H1 (cell line): ENCODE data around the gene MRPS6. TPM values are rescaled to one million over a fixed set of nuclear protein-coding genes. Genes with fewer than 3 reads are reported as not detected.

ENCODE experiments used
- CTCF ChIA-PET: fragments of 300-600 bp; sonication (Branson Sonifier 250); formaldehyde crosslinking; loops from one replicate; lab custom pipeline; 2021; ENCODE audit not compliant: partially characterized antibody; lab: Charles Lee
- POLR2A ChIA-PET: fragments of 300-600 bp; sonication (Branson Sonifier 250); formaldehyde crosslinking; loops from one replicate; lab custom pipeline; 2021; ENCODE audit warnings: inconsistent platforms; ENCODE audit not compliant: partially characterized antibody; lab: Charles Lee
- DNase-seq, 2 experiments: peaks; one replicate each; pipeline versions ENCODE4 v3.0.0 to v3.0.0-alpha.2; 2010 to 2022; ENCODE audit warnings: low spot score in 2 of 2, low read depth in 1 of 2, mixed read lengths in 1 of 2
- FAIRE-seq: peaks from 2 replicates; lab custom pipeline; 2011; peaks lifted over from hg19 to GRCh38; lab: Jason Lieb, UNC
- H2AFZ ChIP-seq: 2 replicates; pipeline ENCODE4 v1.8.1; 2012; ENCODE audit warnings: low read length, inconsistent platforms
- H2AK5ac ChIP-seq: 2 replicates; pipeline ENCODE4 v1.6.1; 2013; ENCODE audit warnings: low read depth, low read length
- H2BK120ac ChIP-seq: replicated peaks from 2 replicates; pipeline ENCODE3; 2013; ENCODE audit warnings: low read depth, low read length, inconsistent platforms
- H2BK12ac ChIP-seq: 2 replicates; pipeline ENCODE4 v1.6.1; 2013; ENCODE audit warnings: low read depth, low read length
- H2BK15ac ChIP-seq: 2 replicates; pipeline ENCODE4 v1.6.1; 2013; ENCODE audit warnings: low read length
- H2BK20ac ChIP-seq: 2 replicates; pipeline ENCODE4 v1.6.1; 2013; ENCODE audit warnings: low read length
- H2BK5ac ChIP-seq: 2 replicates; pipeline ENCODE4 v1.6.1; 2013; ENCODE audit warnings: low read depth, low read length
- H3K14ac ChIP-seq: 2 replicates; pipeline ENCODE4 v1.6.1; 2013; ENCODE audit warnings: inconsistent platforms; ENCODE audit not compliant: insufficient read length
- H3K18ac ChIP-seq: 2 replicates; pipeline ENCODE4 v1.6.1; 2013; ENCODE audit warnings: low read length; ENCODE audit errors: extremely low read depth
- H3K23ac ChIP-seq: 2 replicates; pipeline ENCODE4 v1.6.1; 2013; ENCODE audit warnings: inconsistent platforms; ENCODE audit not compliant: insufficient read length
- H3K23me2 ChIP-seq: 2 replicates; pipeline ENCODE4 v1.6.1; 2013; ENCODE audit warnings: low read depth, low read length
- H3K27ac ChIP-seq: 2 replicates; pipeline ENCODE4 v1.6.1; 2011; ENCODE audit warnings: low read depth, low read length, inconsistent platforms
- H3K27me3 ChIP-seq, 4 experiments: replicated peaks in 1 of 4; 1 replicate in 1 of 4; 2 replicates in 3 of 4; pipeline versions ENCODE4 v1.6.1 to v1.8.1; 2011 to 2013; ENCODE audit warnings: low read length in 3 of 4, mild to moderate bottlenecking in 3 of 4, inconsistent platforms in 2 of 4, mixed read lengths in 2 of 4, moderate library complexity in 1 of 4; ENCODE audit not compliant: control insufficient read depth in 3 of 4, insufficient read depth in 3 of 4; ENCODE audit errors: extremely low read depth in 1 of 4
- H3K36me3 ChIP-seq, 4 experiments: 2 replicates each; pipeline versions ENCODE4 v1.6.1 to v1.8.1; 2011 to 2013; ENCODE audit warnings: mild to moderate bottlenecking in 4 of 4, low read length in 3 of 4, moderate library complexity in 2 of 4, control low read depth in 1 of 4, inconsistent platforms in 1 of 4; ENCODE audit not compliant: insufficient read depth in 4 of 4, control insufficient read depth in 2 of 4
- H3K4ac ChIP-seq: replicated peaks from 2 replicates; pipeline ENCODE3; 2013; ENCODE audit warnings: low read length, low read depth, mixed read lengths, inconsistent platforms; ENCODE audit not compliant: insufficient read length
- H3K4me1 ChIP-seq, 4 experiments: replicated peaks in 1 of 4; 1 replicate in 1 of 4; 2 replicates in 3 of 4; pipeline versions ENCODE4 v1.6.1 to v1.8.1; 2011 to 2013; ENCODE audit warnings: low read length in 3 of 4, inconsistent platforms in 2 of 4, mixed read lengths in 1 of 4; ENCODE audit not compliant: insufficient read depth in 4 of 4, control insufficient read depth in 3 of 4
- H3K4me2 ChIP-seq, 2 experiments: 2 replicates each; pipeline versions ENCODE4 v1.6.1 to v1.8.1; 2011 to 2013; ENCODE audit warnings: low read depth in 2 of 2, low read length in 2 of 2, control low read depth in 1 of 2, inconsistent platforms in 1 of 2, mild to moderate bottlenecking in 1 of 2; ENCODE audit not compliant: insufficient read depth in 1 of 2
- H3K4me3 ChIP-seq, 4 experiments: fragments of 200-600, 300-600 bp in 1 of 4; sonication (generic), shearing (Covaris generic), sonication (Bioruptor Twin) in 1 of 4; 2 replicates each; pipeline versions ENCODE4 v1.5.1 to v1.8.1; 2011 to 2016; ENCODE audit warnings: low read length in 4 of 4, low read depth in 3 of 4, control low read depth in 2 of 4, inconsistent platforms in 2 of 4, mild to moderate bottlenecking in 2 of 4, mixed read lengths in 1 of 4, moderate library complexity in 1 of 4; ENCODE audit not compliant: insufficient read depth in 2 of 4; ENCODE audit errors: extremely low read depth in 1 of 4
- H3K56ac ChIP-seq: replicated peaks from 2 replicates; pipeline ENCODE3; 2013; ENCODE audit warnings: low read depth, mild to moderate bottlenecking, mixed read lengths, low read length, inconsistent platforms; ENCODE audit not compliant: insufficient read length
- H3K79me1 ChIP-seq: 2 replicates; pipeline ENCODE4 v1.6.1; 2013; ENCODE audit warnings: low read depth, low read length, control low read depth
- H3K79me2 ChIP-seq, 2 experiments: 2 replicates each; pipeline versions ENCODE4 v1.6.1 to v1.8.1; 2012 to 2013; ENCODE audit warnings: low read length in 2 of 2, mild to moderate bottlenecking in 2 of 2, inconsistent platforms in 1 of 2; ENCODE audit not compliant: insufficient read depth in 2 of 2, control insufficient read depth in 1 of 2
- H3K9ac ChIP-seq, 4 experiments: replicated peaks in 1 of 4; 1 replicate in 1 of 4; 2 replicates in 3 of 4; pipeline versions ENCODE4 v1.6.1 to v1.8.1; 2011 to 2013; ENCODE audit warnings: low read depth in 3 of 4, low read length in 3 of 4, control low read depth in 2 of 4, mild to moderate bottlenecking in 2 of 4, moderate library complexity in 2 of 4, inconsistent platforms in 1 of 4; ENCODE audit errors: extremely low read depth in 1 of 4
- H3K9me3 ChIP-seq, 2 experiments: 2 replicates each; pipeline versions ENCODE4 v1.6.1 to v1.8.1; 2012 to 2013; ENCODE audit warnings: mild to moderate bottlenecking in 2 of 2, moderate library complexity in 2 of 2, control low read depth in 1 of 2, inconsistent platforms in 1 of 2, low read depth in 1 of 2, low read length in 1 of 2, mixed read lengths in 1 of 2; ENCODE audit not compliant: insufficient read depth in 2 of 2
- H4K20me1 ChIP-seq, 2 experiments: replicated peaks in 1 of 2; 2 replicates each; pipeline versions ENCODE3 to v1.8.1; 2011 to 2013; ENCODE audit warnings: inconsistent platforms in 2 of 2, low read length in 2 of 2, mild to moderate bottlenecking in 1 of 2; ENCODE audit not compliant: insufficient read depth in 2 of 2, control insufficient read depth in 1 of 2
- H4K5ac ChIP-seq: 2 replicates; pipeline ENCODE4 v1.6.1; 2013; ENCODE audit warnings: low read length, low read depth, mixed read lengths, inconsistent platforms; ENCODE audit not compliant: insufficient read length
- H4K8ac ChIP-seq: 2 replicates; pipeline ENCODE4 v1.8.0; 2013; ENCODE audit warnings: mild to moderate bottlenecking, moderate library complexity, low read length, inconsistent platforms; ENCODE audit not compliant: insufficient read depth; ENCODE audit errors: extremely low read depth
- H4K91ac ChIP-seq: replicated peaks from 2 replicates; pipeline ENCODE3; 2013; ENCODE audit warnings: low read length, mixed read lengths, inconsistent platforms; ENCODE audit not compliant: insufficient read length
- CEBPB ChIP-seq: IDR thresholded peaks from 2 replicates; pipeline ENCODE4 v1.6.1; 2012; ENCODE audit warnings: low read depth, low read length
- KDM5A ChIP-seq: fragments of 200-600 bp; IDR thresholded peaks from 2 replicates; pipeline ENCODE4 v1.7.1; 2012; ENCODE audit warnings: mild to moderate bottlenecking, low read length, inconsistent platforms, mixed read lengths
- POU5F1 ChIP-seq: IDR thresholded peaks from 2 replicates; pipeline ENCODE4 v1.6.1; 2011; ENCODE audit warnings: low read depth, mild to moderate bottlenecking, low read length, moderate library complexity
- RBBP5 ChIP-seq: IDR thresholded peaks from 2 replicates; pipeline ENCODE4 v1.7.1; 2012; ENCODE audit warnings: low read depth, mild to moderate bottlenecking, inconsistent platforms, low read length, moderate library complexity, borderline replicate concordance
- SAP30 ChIP-seq: fragments of 300-600 bp; sonication (generic); IDR thresholded peaks from 2 replicates; pipeline ENCODE4 v1.7.1; 2012; ENCODE audit warnings: low read length, moderate library complexity, mild to moderate bottlenecking, inconsistent platforms; ENCODE audit not compliant: insufficient read depth, insufficient replicate concordance
- SUZ12 ChIP-seq: fragments of 200-600 bp; sonication (generic); IDR thresholded peaks from 2 replicates; pipeline ENCODE4 v1.6.1; 2012; ENCODE audit warnings: mild to moderate bottlenecking, inconsistent platforms, low read length, moderate library complexity, mixed read lengths
- YY1 ChIP-seq: IDR thresholded peaks from 2 replicates; pipeline ENCODE4 v1.6.1; 2011; ENCODE audit warnings: low read depth, mild to moderate bottlenecking, low read length
- ZNF274 ChIP-seq: IDR thresholded peaks from 2 replicates; pipeline ENCODE4 v1.7.0; 2012; ENCODE audit warnings: low read length, borderline replicate concordance; ENCODE audit errors: extremely low read depth
- WGBS, 2 experiments: shearing (Covaris generic) in 1 of 2; methylation state at CpG; one replicate each; pipeline versions ENCODE4 v1.1.6 to v1.1.7; 2013 to 2015; ENCODE audit warnings: low lambda C conversion rate in 2 of 2, mixed read lengths in 2 of 2, inconsistent platforms in 1 of 2, low coverage in 1 of 2, missing lambda C conversion rate in 1 of 2; ENCODE audit not compliant: insufficient replicate concordance in 2 of 2, insufficient coverage in 1 of 2, insufficient read length in 1 of 2; ENCODE audit errors: extremely low coverage in 1 of 2, missing lambda C conversion rate in 1 of 2; 5-methylcytosine and 5-hydroxymethylcytosine counted together
- polyA plus RNA-seq, 7 experiments: library from polyadenylated mRNA; depleted of rRNA in 3 of 7; stranded (reverse) in 5 of 7; unstranded in 2 of 7; fragments of >200 nt in 5 of 7; fragments of 200-250 nt in 2 of 7; gene quantifications; 1 replicate in 5 of 7; 2 replicates in 1 of 7; 4 replicates in 1 of 7; pipeline versions ENCODE4 v1.2.1 to v1.2.3, GENCODE V29; 2011 to 2013; ENCODE audit warnings: missing spikeins in 2 of 7, mixed read lengths in 2 of 7
- total RNA-seq: library from RNA; stranded (reverse); fragmentation: NEBNext Ultra II Directional; extraction: Animal tissue kit (Norgen Biotek cat#: 25700); gene quantifications from 2 replicates; pipeline ENCODE4 v1.2.1, GENCODE V29; 2021
- TF ChIP-seq, protein P1 (sequence below): IDR thresholded peaks from 2 replicates; pipeline ENCODE4 v1.6.1; 2012; ENCODE audit warnings: low read length, inconsistent platforms

MRPS6 gene
- total and polyA plus RNA-seq, 2 of the 8 experiments (the other 6 are each of a cell fraction or from before 2014, with no cell fraction given): 62.7 to 156 TPM

DNA sequence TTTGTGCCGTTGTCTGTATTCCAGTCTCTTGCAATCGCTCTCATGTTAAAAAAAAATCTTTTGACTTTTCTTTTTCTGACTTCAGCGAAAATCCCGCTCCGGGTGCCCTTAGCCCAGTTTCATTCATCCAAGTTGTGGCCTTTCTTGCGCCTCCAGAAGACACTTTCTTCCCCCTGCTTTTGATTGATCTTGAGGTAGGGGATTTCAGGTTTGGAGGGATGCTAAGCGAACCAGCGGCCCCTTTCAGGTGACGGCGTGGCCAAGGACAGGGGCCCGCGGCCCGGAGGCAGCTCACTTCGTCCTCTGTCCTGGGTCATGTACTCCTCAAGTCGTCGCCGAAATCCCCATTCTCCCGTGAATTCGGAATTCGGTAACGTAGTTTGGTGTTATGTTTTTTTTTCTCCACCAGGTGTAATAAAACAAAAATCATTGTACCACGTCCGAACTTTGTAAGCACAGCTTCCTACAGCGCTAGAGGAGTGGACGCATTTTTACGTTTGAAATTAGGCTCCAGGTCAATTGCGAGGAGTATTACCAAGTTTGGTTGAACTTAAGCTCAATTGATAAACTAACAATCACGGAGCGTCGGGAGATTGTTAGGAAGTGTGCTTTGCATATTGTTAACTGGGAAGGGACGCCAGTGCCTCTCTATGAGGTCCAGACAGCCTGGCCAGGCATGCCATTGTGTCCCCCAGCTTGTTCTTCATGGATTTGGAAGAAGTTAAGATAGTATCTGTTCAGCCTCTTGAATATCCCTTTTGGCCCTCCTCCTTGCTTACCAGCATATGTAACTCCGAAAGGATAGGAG lies 1.1 kb downstream of the MRPS6 start:
- Histone ChIP-seq H3K4me2 (peak overlapping the region; percentile 75 to 96), H4K5ac (no peak overlapping the region), H2AK5ac (no peak overlapping the region), H3K27me3 (no peaks in the 10 kb centered on the region; a peak in 2 of 7 replicates), H3K27ac (no peak overlapping the region), H2BK120ac (no peak overlapping the region), H2BK20ac (no peak overlapping the region), H3K56ac (peak overlapping the region; percentile 2), H3K23ac (no peak overlapping the region), H2BK15ac (no peak overlapping the region), H4K91ac (no peak overlapping the region), H3K79me1 (no peaks in the 10 kb centered on the region; the same call in 1 of the 2 replicates), H3K18ac (no peak overlapping the region; the same call in 1 of the 2 replicates), H3K4ac (no peak overlapping the region), H3K36me3 (peaks cover 0 to 4% (median 0%) of the 10 kb centered on the region in 4 experiments; a peak in 2 of 8 replicates), H3K4me3 (peak overlapping the region; percentile 67 to 92 (median 76)), H2AFZ (no peak overlapping the region), H4K8ac (no peak overlapping the region), H3K23me2 (peaks cover 12% of the 10 kb centered on the region; the same call in 1 of the 2 replicates), H3K4me1 (peaks cover 0 to 11% (median 3%) of the 10 kb centered on the region in 4 experiments; a peak in 6 of 7 replicates), H3K14ac (no peak overlapping the region), H3K9ac (peak overlapping the region; percentile 56 to 95 (median 74)), H2BK5ac (no peak overlapping the region; the same call in 1 of the 2 replicates), H3K9me3 (no peaks in the 10 kb centered on the region), H2BK12ac (no peak overlapping the region; the same call in 1 of the 2 replicates), H3K79me2 (peaks cover 0 to 53% of the 10 kb centered on the region in 2 experiments; a peak in 3 of 4 replicates), H4K20me1 (peaks cover 9 to 20% of the 10 kb centered on the region in 2 experiments)
- DNase-seq (peak in 1 of 2 experiments; percentile 58), FAIRE-seq (no peak)
- WGBS, 2 experiments: 6% methylated on average over 30 of the region's 32 CpGs; no CpG with 5 or more reads in 1 of the 2 experiments
- ChIA-PET CTCF (interaction anchor here (0.6 to 2.3 kb wide), 12 partner anchors 18 to 280 kb away, joined by 3 to 17 read pairs (median 4); no protein-coding TSS in a partner anchor), POLR2A (interaction anchor here (0.7 to 2.6 kb wide), 29 partner anchors 9 to 273 kb away, joined by 3 to 19 read pairs (median 4); no protein-coding TSS in a partner anchor)
- TF ChIP-seq SUZ12: no peak
- no peak for TF ChIP-seq KDM5A
- peak; percentile 36 for TF ChIP-seq SAP30
- TF ChIP-seq, protein P1, sequence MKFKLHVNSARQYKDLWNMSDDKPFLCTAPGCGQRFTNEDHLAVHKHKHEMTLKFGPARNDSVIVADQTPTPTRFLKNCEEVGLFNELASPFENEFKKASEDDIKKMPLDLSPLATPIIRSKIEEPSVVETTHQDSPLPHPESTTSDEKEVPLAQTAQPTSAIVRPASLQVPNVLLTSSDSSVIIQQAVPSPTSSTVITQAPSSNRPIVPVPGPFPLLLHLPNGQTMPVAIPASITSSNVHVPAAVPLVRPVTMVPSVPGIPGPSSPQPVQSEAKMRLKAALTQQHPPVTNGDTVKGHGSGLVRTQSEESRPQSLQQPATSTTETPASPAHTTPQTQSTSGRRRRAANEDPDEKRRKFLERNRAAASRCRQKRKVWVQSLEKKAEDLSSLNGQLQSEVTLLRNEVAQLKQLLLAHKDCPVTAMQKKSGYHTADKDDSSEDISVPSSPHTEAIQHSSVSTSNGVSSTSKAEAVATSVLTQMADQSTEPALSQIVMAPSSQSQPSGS: no peak
- no peak for TF ChIP-seq POU5F1
- TF ChIP-seq YY1: no peak
- TF ChIP-seq ZNF274: no peak
- no peak for TF ChIP-seq RBBP5
- no peak for TF ChIP-seq CEBPB
